ENCODE measurements around the gene APOBEC3C.

DNA sequence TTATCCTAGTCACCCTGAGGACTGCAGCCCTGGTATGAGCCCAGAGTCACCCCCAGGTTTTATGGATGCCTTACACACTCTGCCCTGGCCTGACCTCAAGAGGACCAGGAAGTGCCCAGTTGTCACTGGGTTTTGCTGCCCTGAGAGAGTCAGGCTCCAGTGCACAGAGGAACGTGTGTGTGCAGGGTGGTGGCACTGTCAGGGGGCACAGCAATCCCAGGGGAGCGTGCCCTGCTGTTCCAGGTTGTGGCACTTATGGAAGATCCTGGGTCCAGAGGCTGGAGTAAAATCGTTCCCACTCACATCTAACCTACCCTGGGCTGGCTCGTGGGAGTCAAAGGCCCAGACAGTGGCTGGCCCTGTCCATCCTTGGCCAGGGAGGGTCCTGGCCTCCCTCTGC lies 49.1 kb upstream of the APOBEC3C start:
- TF ChIP-seq, protein P1, sequence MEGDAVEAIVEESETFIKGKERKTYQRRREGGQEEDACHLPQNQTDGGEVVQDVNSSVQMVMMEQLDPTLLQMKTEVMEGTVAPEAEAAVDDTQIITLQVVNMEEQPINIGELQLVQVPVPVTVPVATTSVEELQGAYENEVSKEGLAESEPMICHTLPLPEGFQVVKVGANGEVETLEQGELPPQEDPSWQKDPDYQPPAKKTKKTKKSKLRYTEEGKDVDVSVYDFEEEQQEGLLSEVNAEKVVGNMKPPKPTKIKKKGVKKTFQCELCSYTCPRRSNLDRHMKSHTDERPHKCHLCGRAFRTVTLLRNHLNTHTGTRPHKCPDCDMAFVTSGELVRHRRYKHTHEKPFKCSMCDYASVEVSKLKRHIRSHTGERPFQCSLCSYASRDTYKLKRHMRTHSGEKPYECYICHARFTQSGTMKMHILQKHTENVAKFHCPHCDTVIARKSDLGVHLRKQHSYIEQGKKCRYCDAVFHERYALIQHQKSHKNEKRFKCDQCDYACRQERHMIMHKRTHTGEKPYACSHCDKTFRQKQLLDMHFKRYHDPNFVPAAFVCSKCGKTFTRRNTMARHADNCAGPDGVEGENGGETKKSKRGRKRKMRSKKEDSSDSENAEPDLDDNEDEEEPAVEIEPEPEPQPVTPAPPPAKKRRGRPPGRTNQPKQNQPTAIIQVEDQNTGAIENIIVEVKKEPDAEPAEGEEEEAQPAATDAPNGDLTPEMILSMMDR (conservative IDR thresholded peaks at IDR 0.05; ENCODE audit: low read length) = no peak
- no peak for TF ChIP-seq EZH2phosphoT487 (IDR thresholded peaks at IDR 0.05; ENCODE audit: borderline replicate concordance)
